ENCODE measurements around the gene ANXA5. TPM values are rescaled to one million over a fixed set of nuclear protein-coding genes. Genes with fewer than 3 reads are reported as not detected.

The ANXA5 gene
- total RNA-seq, 2 experiments from 2014 or later: 28.9 to 40.1 TPM

DNA sequence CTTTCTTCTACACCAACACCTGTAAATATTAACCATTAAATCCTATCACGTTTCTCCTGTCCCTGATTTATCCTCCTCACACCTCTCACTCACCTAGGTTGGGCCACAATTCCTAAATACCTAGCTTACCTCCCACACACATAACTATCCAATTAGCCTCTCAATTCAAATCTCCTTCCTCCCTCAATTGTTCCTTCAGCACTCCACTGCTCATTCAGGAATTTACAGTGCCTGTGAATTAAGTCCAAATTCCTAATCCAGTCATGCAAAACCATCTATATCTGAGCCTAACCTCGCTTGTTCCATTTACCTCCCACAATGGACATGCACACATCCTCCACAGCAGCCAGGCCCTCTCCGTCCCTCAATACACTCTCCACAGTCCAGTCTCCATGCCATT is 17.5 kb downstream of the ANXA5 start:
- intact Hi-C loops (cut with micrococcal nuclease; ENCODE audit: unreplicated experiment): no loop called here
- BruUV-seq (replicated peaks): no TSS peak
- no peaks in the 10 kb centered on the region for H3K9me3 ChIP-seq (ENCODE audit: low read length)
- H3K36me3 ChIP-seq (ENCODE audit: insufficient read depth, low read length): peaks cover 7% of the 10 kb centered on the region; the same call in 1 of the 2 replicates
- H3K4me2 ChIP-seq (ENCODE audit: low read length): no peak overlapping the region
- no peak overlapping the region for H2AFZ ChIP-seq (ENCODE audit: low read length)
- H3K4me3 ChIP-seq (ENCODE audit: low read depth, low read length, poor library complexity, severe bottlenecking): no peak overlapping the region
- TF ChIP-seq, protein P1, sequence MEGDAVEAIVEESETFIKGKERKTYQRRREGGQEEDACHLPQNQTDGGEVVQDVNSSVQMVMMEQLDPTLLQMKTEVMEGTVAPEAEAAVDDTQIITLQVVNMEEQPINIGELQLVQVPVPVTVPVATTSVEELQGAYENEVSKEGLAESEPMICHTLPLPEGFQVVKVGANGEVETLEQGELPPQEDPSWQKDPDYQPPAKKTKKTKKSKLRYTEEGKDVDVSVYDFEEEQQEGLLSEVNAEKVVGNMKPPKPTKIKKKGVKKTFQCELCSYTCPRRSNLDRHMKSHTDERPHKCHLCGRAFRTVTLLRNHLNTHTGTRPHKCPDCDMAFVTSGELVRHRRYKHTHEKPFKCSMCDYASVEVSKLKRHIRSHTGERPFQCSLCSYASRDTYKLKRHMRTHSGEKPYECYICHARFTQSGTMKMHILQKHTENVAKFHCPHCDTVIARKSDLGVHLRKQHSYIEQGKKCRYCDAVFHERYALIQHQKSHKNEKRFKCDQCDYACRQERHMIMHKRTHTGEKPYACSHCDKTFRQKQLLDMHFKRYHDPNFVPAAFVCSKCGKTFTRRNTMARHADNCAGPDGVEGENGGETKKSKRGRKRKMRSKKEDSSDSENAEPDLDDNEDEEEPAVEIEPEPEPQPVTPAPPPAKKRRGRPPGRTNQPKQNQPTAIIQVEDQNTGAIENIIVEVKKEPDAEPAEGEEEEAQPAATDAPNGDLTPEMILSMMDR (conservative IDR thresholded peaks at IDR 0.05; ENCODE audit: low read length): no peak
- TF ChIP-seq EZH2phosphoT487 (IDR thresholded peaks at IDR 0.05; ENCODE audit: borderline replicate concordance, low read depth, low read length): no peak
- H3K9me2 ChIP-seq (ENCODE audit: insufficient read depth, low read length): no peaks in the 10 kb centered on the region
- CTCF ChIA-PET (ENCODE audit: unreplicated experiment): no interaction called here
- POLR2A ChIA-PET: interaction anchor here (2.7 kb wide), 1 partner anchor 11 kb away, joined by 14 read pairs; no protein-coding TSS in a partner anchor
- H3K79me2 ChIP-seq (ENCODE audit: insufficient read depth, low read depth, low read length): no peaks in the 10 kb centered on the region
- no peak for DNase-seq (ENCODE audit: low spot score)
- no peaks in the 10 kb centered on the region for H4K20me1 ChIP-seq (ENCODE audit: insufficient read depth, low read length)
- no peak overlapping the region for H3K27ac ChIP-seq (ENCODE audit: low read depth, low read length, poor library complexity, severe bottlenecking)
- no peaks in the 10 kb centered on the region for H3K4me1 ChIP-seq (ENCODE audit: insufficient read depth, low read length, poor library complexity, severe bottlenecking)

- no peak for TF ChIP-seq EZH2phosphoT487 (IDR thresholded peaks at IDR 0.05; ENCODE audit: borderline replicate concordance, low read depth, low read length)
- TF ChIP-seq, protein P1 (conservative IDR thresholded peaks at IDR 0.05; ENCODE audit: low read length): no peak
- H3K36me3 ChIP-seq (ENCODE audit: insufficient read depth, low read length): peaks cover 7% of the 10 kb centered on the region; the same call in 1 of the 2 replicates
- no peaks in the 10 kb centered on the region for H3K9me3 ChIP-seq (ENCODE audit: low read length)
- H4K20me1 ChIP-seq (ENCODE audit: insufficient read depth, low read length): no peaks in the 10 kb centered on the region
- H3K79me2 ChIP-seq (ENCODE audit: insufficient read depth, low read depth, low read length): no peaks in the 10 kb centered on the region
- no TSS peak for BruUV-seq (replicated peaks)
- no peaks in the 10 kb centered on the region for H3K4me1 ChIP-seq (ENCODE audit: insufficient read depth, low read length, poor library complexity, severe bottlenecking)
- no peak overlapping the region for H3K4me3 ChIP-seq (ENCODE audit: low read depth, low read length, poor library complexity, severe bottlenecking)
- ChIA-PET CTCF (ENCODE audit: unreplicated experiment) (no interaction called here), POLR2A (interaction anchor here (2.7 kb wide), 1 partner anchor 9 kb away, joined by 14 read pairs; no protein-coding TSS in a partner anchor)
- intact Hi-C loops (cut with micrococcal nuclease; ENCODE audit: unreplicated experiment): no loop called here
- no peak overlapping the region for H3K27ac ChIP-seq (ENCODE audit: low read depth, low read length, poor library complexity, severe bottlenecking)
- H3K4me2 ChIP-seq (ENCODE audit: low read length): no peak overlapping the region
- DNase-seq (ENCODE audit: low spot score): no peak
- no peaks in the 10 kb centered on the region for H3K9me2 ChIP-seq (ENCODE audit: insufficient read depth, low read length)
- no peak overlapping the region for H2AFZ ChIP-seq (ENCODE audit: low read length)
These were observed 19.3 kb downstream of the ANXA5 start for GRCh38 chr4:121677524-121677923.

DNA sequence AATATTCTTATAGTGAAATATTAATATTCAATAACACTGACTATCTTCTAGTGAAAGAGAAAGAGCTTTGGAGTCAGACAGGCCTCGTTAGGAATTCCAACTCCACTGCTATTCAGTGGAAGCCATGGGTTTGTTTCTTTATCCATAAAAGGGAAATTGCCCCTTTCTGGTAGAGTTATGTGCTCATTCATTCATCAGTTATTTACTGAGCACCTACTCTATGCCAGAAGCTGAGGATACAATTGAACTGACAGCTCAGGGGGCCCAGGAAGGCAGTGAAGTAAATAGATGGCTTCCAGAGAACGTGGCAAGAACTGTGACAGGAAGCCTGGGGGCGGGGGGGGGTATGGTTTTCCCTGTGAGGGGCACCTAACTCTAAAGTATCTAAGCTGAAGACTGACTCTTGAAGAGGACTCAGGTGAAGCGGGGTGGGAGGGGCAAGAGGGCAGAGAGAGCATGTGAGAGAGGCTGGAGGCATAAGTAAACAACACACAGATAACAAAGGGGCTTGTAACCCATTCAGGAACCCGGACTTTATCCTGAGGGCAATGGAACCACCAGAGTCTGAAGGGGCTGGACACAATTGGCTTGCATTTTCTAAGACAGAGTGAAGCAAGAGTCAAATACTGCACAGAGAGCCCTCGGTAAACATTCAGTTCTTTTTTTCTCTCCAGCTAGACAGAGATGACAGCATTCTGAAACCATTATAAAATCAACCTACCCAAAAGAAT is 20.3 kb downstream of the ANXA5 start:
- CTCF ChIA-PET (ENCODE audit: unreplicated experiment): no interaction called here

More for the DNA sequence above, 20.3 kb downstream of the ANXA5 start:
- no peaks in the 10 kb centered on the region for H3K9me3 ChIP-seq (ENCODE audit: low read length)
- no peak overlapping the region for H3K4me2 ChIP-seq (ENCODE audit: low read length)
- no peak for TF ChIP-seq EZH2phosphoT487 (IDR thresholded peaks at IDR 0.05; ENCODE audit: borderline replicate concordance, low read depth, low read length)
- TF ChIP-seq, protein P1 (conservative IDR thresholded peaks at IDR 0.05; ENCODE audit: low read length): no peak
- no peak overlapping the region for H3K4me3 ChIP-seq (ENCODE audit: low read depth, low read length, poor library complexity, severe bottlenecking)
- H3K4me1 ChIP-seq (ENCODE audit: insufficient read depth, low read length, poor library complexity, severe bottlenecking): no peaks in the 10 kb centered on the region
- H3K27ac ChIP-seq (ENCODE audit: low read depth, low read length, poor library complexity, severe bottlenecking): no peak overlapping the region
- intact Hi-C loops (cut with micrococcal nuclease; ENCODE audit: unreplicated experiment): no loop called here
- no peaks in the 10 kb centered on the region for H3K79me2 ChIP-seq (ENCODE audit: insufficient read depth, low read depth, low read length)
- no TSS peak for BruUV-seq (replicated peaks)
- no peaks in the 10 kb centered on the region for H3K9me2 ChIP-seq (ENCODE audit: insufficient read depth, low read length)
- no peak overlapping the region for H2AFZ ChIP-seq (ENCODE audit: low read length)
- H4K20me1 ChIP-seq (ENCODE audit: insufficient read depth, low read length): no peaks in the 10 kb centered on the region
- no peak for DNase-seq (ENCODE audit: low spot score)
- POLR2A ChIA-PET: interaction anchor here (0.7 to 2.7 kb wide), 3 partner anchors 8 to 15 kb away, joined by 3 to 14 read pairs (median 5); no protein-coding TSS in a partner anchor
- peaks cover 7% of the 10 kb centered on the region; the same call in 1 of the 2 replicates for H3K36me3 ChIP-seq (ENCODE audit: insufficient read depth, low read length)

Data from OCI-LY7 (cell line).